HEK293 (cell line): ENCODE data around the gene GALNS.

Experiments used
- AEBP2 ChIP-seq: fragments of 450-650 bp; formaldehyde crosslinking; IDR thresholded peaks from 2 replicates; pipeline ENCODE4 v1.5.1; 2016; ENCODE audit warnings: missing biosample characterization, missing genetic modification characterization, borderline replicate concordance
- BCL11A ChIP-seq: fragments of 450-650 bp; formaldehyde crosslinking; IDR thresholded peaks from 2 replicates; pipeline ENCODE4 v1.5.1; 2016; ENCODE audit warnings: low read depth, missing biosample characterization, missing genetic modification characterization
- KLF1 ChIP-seq: fragments of 450-650 bp; formaldehyde crosslinking; IDR thresholded peaks from 2 replicates; pipeline ENCODE4 v1.5.1; 2016; ENCODE audit warnings: missing biosample characterization, missing genetic modification characterization
- KLF16 ChIP-seq: fragments of 450-650 bp; formaldehyde crosslinking; IDR thresholded peaks from 2 replicates; pipeline ENCODE4 v1.5.1; 2017; ENCODE audit warnings: missing biosample characterization, missing genetic modification characterization
- SCRT1 ChIP-seq: fragments of 450-650 bp; formaldehyde crosslinking; IDR thresholded peaks from 2 replicates; pipeline ENCODE4 v1.5.1; 2016; ENCODE audit warnings: missing biosample characterization, missing genetic modification characterization, borderline replicate concordance
- SP2 ChIP-seq: fragments of 450-650 bp; formaldehyde crosslinking; IDR thresholded peaks from 2 replicates; pipeline ENCODE4 v1.5.1; 2016; ENCODE audit warnings: missing biosample characterization, missing genetic modification characterization
- ZFHX2 ChIP-seq: fragments of 450-650 bp; formaldehyde crosslinking; conservative IDR thresholded peaks from 2 replicates; pipeline ENCODE4 v1.5.1; 2016; ENCODE audit warnings: missing biosample characterization, missing genetic modification characterization
- ZNF10 ChIP-seq: fragments of 450-650 bp; formaldehyde crosslinking; IDR thresholded peaks from 2 replicates; pipeline ENCODE4 v1.5.1; 2017; ENCODE audit warnings: missing biosample characterization, missing genetic modification characterization
- ZNF114 ChIP-seq: fragments of 450-650 bp; formaldehyde crosslinking; IDR thresholded peaks from 2 replicates; pipeline ENCODE4 v1.5.0; 2017; ENCODE audit warnings: missing biosample characterization, missing genetic modification characterization
- ZNF121 ChIP-seq: fragments of 450-650 bp; formaldehyde crosslinking; IDR thresholded peaks from 2 replicates; pipeline ENCODE4 v1.5.1; 2016; ENCODE audit warnings: missing biosample characterization, missing genetic modification characterization
- ZNF133 ChIP-seq: fragments of 450-650 bp; formaldehyde crosslinking; IDR thresholded peaks from 2 replicates; pipeline ENCODE4 v1.5.1; 2016; ENCODE audit warnings: missing biosample characterization, missing genetic modification characterization
- ZNF19 ChIP-seq: fragments of 450-650 bp; formaldehyde crosslinking; IDR thresholded peaks from 2 replicates; pipeline ENCODE4; 2016; ENCODE audit warnings: missing biosample characterization, missing genetic modification characterization, low read depth
- ZNF214 ChIP-seq: fragments of 450-650 bp; formaldehyde crosslinking; IDR thresholded peaks from 2 replicates; pipeline ENCODE4 v1.5.1; 2017; ENCODE audit warnings: missing biosample characterization, mild to moderate bottlenecking, missing genetic modification characterization, borderline replicate concordance
- ZNF26 ChIP-seq: fragments of 450-650 bp; formaldehyde crosslinking; IDR thresholded peaks from 2 replicates; pipeline ENCODE4 v1.5.1; 2016; ENCODE audit warnings: missing biosample characterization, missing genetic modification characterization
- ZNF280C ChIP-seq: fragments of 450-650 bp; formaldehyde crosslinking; IDR thresholded peaks from 2 replicates; pipeline ENCODE4 v1.5.1; 2016; ENCODE audit warnings: missing biosample characterization, missing genetic modification characterization
- ZNF341 ChIP-seq: fragments of 450-650 bp; formaldehyde crosslinking; IDR thresholded peaks from 2 replicates; pipeline ENCODE4; 2016; ENCODE audit warnings: low read depth, missing biosample characterization, missing genetic modification characterization
- ZNF391 ChIP-seq: fragments of 450-650 bp; formaldehyde crosslinking; IDR thresholded peaks from 2 replicates; pipeline ENCODE4 v1.5.1; 2016; ENCODE audit warnings: low read depth, missing biosample characterization, missing genetic modification characterization, borderline replicate concordance
- ZNF398 ChIP-seq: fragments of 450-650 bp; formaldehyde crosslinking; IDR thresholded peaks from 2 replicates; pipeline ENCODE4 v1.5.1; 2017; ENCODE audit warnings: missing biosample characterization, missing genetic modification characterization
- ZNF529 ChIP-seq: fragments of 450-650 bp; formaldehyde crosslinking; IDR thresholded peaks from 2 replicates; pipeline ENCODE4 v1.5.1; 2017; ENCODE audit warnings: missing genetic modification characterization, missing biosample characterization; ENCODE audit not compliant: insufficient replicate concordance
- ZNF626 ChIP-seq: fragments of 450-650 bp; sonication (Bioruptor Pico); formaldehyde crosslinking; IDR thresholded peaks from 2 replicates; pipeline ENCODE4 v1.5.1; 2018; ENCODE audit warnings: missing biosample characterization, missing genetic modification characterization, inconsistent platforms
- ZNF639 ChIP-seq: fragments of 450-650 bp; formaldehyde crosslinking; IDR thresholded peaks from 2 replicates; pipeline ENCODE4 v1.5.1; 2016; ENCODE audit warnings: missing biosample characterization, missing genetic modification characterization
- ZNF658 ChIP-seq: fragments of 450-650 bp; formaldehyde crosslinking; IDR thresholded peaks from 2 replicates; pipeline ENCODE4; 2016; ENCODE audit warnings: missing biosample characterization, missing genetic modification characterization
- ZNF664 ChIP-seq: fragments of 450-650 bp; formaldehyde crosslinking; IDR thresholded peaks from 2 replicates; pipeline ENCODE4 v1.5.1; 2016; ENCODE audit warnings: missing biosample characterization, missing genetic modification characterization
- ZNF776 ChIP-seq: fragments of 450-650 bp; formaldehyde crosslinking; IDR thresholded peaks from 2 replicates; pipeline ENCODE4 v1.5.0; 2017; ENCODE audit warnings: missing biosample characterization, missing genetic modification characterization, borderline replicate concordance
- ZSCAN5A ChIP-seq: fragments of 450-650 bp; formaldehyde crosslinking; IDR thresholded peaks from 2 replicates; pipeline ENCODE4 v1.5.1; 2016; ENCODE audit warnings: missing biosample characterization, missing genetic modification characterization

GALNS gene

GRCh38 chr16:88770461-88771293, 86.1 kb downstream of the GALNS start (continued):
- no peak for TF ChIP-seq ZNF639 (tag by site-specific recombination)
- TF ChIP-seq ZSCAN5A = no peak
- no peak for TF ChIP-seq AEBP2
- TF ChIP-seq KLF1 (tag by site-specific recombination) = peak; percentile 99
- TF ChIP-seq ZNF10 (tag by site-specific recombination) = 0 out of 2 replicates have a peak, but pooled peaks have one; percentile 5
- TF ChIP-seq ZNF19 (tag by site-specific recombination) = no peak
- TF ChIP-seq KLF16 (tag by site-specific recombination) = no peak; the same call in 1 of the 2 replicates
- TF ChIP-seq ZNF121 (tag by site-specific recombination) = no peak
- no peak for TF ChIP-seq ZNF658 (tag by site-specific recombination)
- TF ChIP-seq ZNF26 (tag by site-specific recombination) = no peak
- no peak for TF ChIP-seq ZNF391 (tag by site-specific recombination)
- TF ChIP-seq SCRT1 = no peak
- TF ChIP-seq ZNF114 = no peak
- TF ChIP-seq ZNF133 (tag by site-specific recombination) = no peak
- no peak for TF ChIP-seq ZNF664 (tag by site-specific recombination)
- TF ChIP-seq ZNF529 = no peak
- peak; percentile 69 for TF ChIP-seq SP2 (tag by site-specific recombination)
- TF ChIP-seq ZNF626 (tag by site-specific recombination) = no peak
- TF ChIP-seq ZNF776 (tag by site-specific recombination) = no peak
- no peak for TF ChIP-seq ZNF280C
- TF ChIP-seq ZNF398 (tag by site-specific recombination) = peak; percentile 92
- TF ChIP-seq ZFHX2 (tag by site-specific recombination) = peak; percentile 90
- peak; percentile 81; the same call in 1 of the 2 replicates for TF ChIP-seq BCL11A
- TF ChIP-seq ZNF214 = no peak
- no peak; the same call in 1 of the 2 replicates for TF ChIP-seq ZNF341 (tag by site-specific recombination)
